HEK293 (cell line): Measurements from ENCODE around the gene ABCB9.

Experiments
- CTCF ChIA-PET: fragments of 350-600 bp; formaldehyde crosslinking; extraction: SDS; loops from one replicate; lab custom pipeline; 2021; ENCODE audit warnings: antibody characterized with exemption; lab: Yijun Ruan, JAX
- POLR2A ChIA-PET: fragments of 300-600 bp; formaldehyde crosslinking; extraction: SDS; loops from one replicate; lab custom pipeline; 2020; ENCODE audit warnings: antibody characterized with exemption, inconsistent platforms; lab: Yijun Ruan, JAX
- H3K27ac ChIP-seq: fragments of 200-500 bp; sonication (Bioruptor generic); 2 replicates; pipeline ENCODE4 v1.5.1; 2014; ENCODE audit warnings: low read depth, low read length, control low read depth, inconsistent platforms; ENCODE audit errors: extremely low read depth
- H3K36me3 ChIP-seq, 2 experiments: fragments of 200-500 bp in 1 of 2; sonication (Bioruptor generic) in 1 of 2; 1 replicate in 1 of 2; 2 replicates in 1 of 2; pipeline ENCODE4 v1.5.1; 2014 to 2017; ENCODE audit warnings: inconsistent platforms in 2 of 2, low read length in 2 of 2; ENCODE audit not compliant: control insufficient read depth in 2 of 2, insufficient read depth in 1 of 2
- H3K4me1 ChIP-seq: fragments of 200-500 bp; sonication (Bioruptor generic); 2 replicates; pipeline ENCODE4 v1.5.1; 2014; ENCODE audit warnings: mild to moderate bottlenecking, low read length, inconsistent platforms; ENCODE audit not compliant: control insufficient read depth, insufficient read depth
- H3K4me3 ChIP-seq: 2 replicates; pipeline ENCODE4 v1.5.1; 2011; ENCODE audit warnings: low read depth, mild to moderate bottlenecking, control low read depth, low read length, moderate library complexity
- H3K9me3 ChIP-seq: fragments of 200-500 bp; sonication (Bioruptor generic); 2 replicates; pipeline ENCODE4 v1.5.1; 2014; ENCODE audit warnings: low read depth, low read length, inconsistent platforms; ENCODE audit not compliant: control insufficient read depth, insufficient read depth
- GLIS2 ChIP-seq: fragments of 450-650 bp; formaldehyde crosslinking; IDR thresholded peaks from 2 replicates; pipeline ENCODE4 v1.5.1; 2016; ENCODE audit warnings: missing biosample characterization, missing genetic modification characterization
- IKZF3 ChIP-seq: fragments of 450-650 bp; IDR thresholded peaks from 2 replicates; pipeline ENCODE4 v1.5.0; 2018; ENCODE audit warnings: missing biosample characterization, mild to moderate bottlenecking, missing genetic modification characterization, moderate library complexity
- MZF1 ChIP-seq: fragments of 450-650 bp; formaldehyde crosslinking; IDR thresholded peaks from 2 replicates; pipeline ENCODE4 v1.5.1; 2017; ENCODE audit warnings: missing biosample characterization, missing genetic modification characterization, borderline replicate concordance
- SP2 ChIP-seq: fragments of 450-650 bp; formaldehyde crosslinking; IDR thresholded peaks from 2 replicates; pipeline ENCODE4 v1.5.1; 2016; ENCODE audit warnings: missing biosample characterization, missing genetic modification characterization
- ZBTB48 ChIP-seq: fragments of 450-650 bp; formaldehyde crosslinking; IDR thresholded peaks from 2 replicates; pipeline ENCODE4 v1.5.1; 2016; ENCODE audit warnings: missing biosample characterization, missing genetic modification characterization
- ZNF146 ChIP-seq: fragments of 450-650 bp; formaldehyde crosslinking; IDR thresholded peaks from 2 replicates; pipeline ENCODE4 v1.5.1; 2016; ENCODE audit warnings: missing biosample characterization, missing genetic modification characterization
- ZNF223 ChIP-seq: fragments of 450-650 bp; formaldehyde crosslinking; IDR thresholded peaks from 2 replicates; pipeline ENCODE4 v1.5.1; 2016; ENCODE audit warnings: missing biosample characterization, missing genetic modification characterization
- ZNF324 ChIP-seq: fragments of 450-650 bp; formaldehyde crosslinking; IDR thresholded peaks from 2 replicates; pipeline ENCODE4 v1.5.1; 2016; ENCODE audit warnings: missing biosample characterization, missing genetic modification characterization
- ZNF596 ChIP-seq: fragments of 450-650 bp; IDR thresholded peaks from 2 replicates; pipeline ENCODE4 v1.5.0; 2018; ENCODE audit warnings: missing biosample characterization, mild to moderate bottlenecking, missing genetic modification characterization, moderate library complexity
- ZNF623 ChIP-seq: fragments of 450-650 bp; formaldehyde crosslinking; IDR thresholded peaks from 2 replicates; pipeline ENCODE4 v1.5.1; 2016; ENCODE audit warnings: missing biosample characterization, missing genetic modification characterization
- ZNF76 ChIP-seq: fragments of 450-650 bp; formaldehyde crosslinking; IDR thresholded peaks from 2 replicates; pipeline ENCODE4; 2016; ENCODE audit warnings: low read depth, missing biosample characterization, missing genetic modification characterization, borderline replicate concordance
- TF ChIP-seq, protein P1 (sequence below): fragments of 450-650 bp; formaldehyde crosslinking; IDR thresholded peaks from 2 replicates; pipeline ENCODE4 v1.5.1; 2016; ENCODE audit warnings: missing biosample characterization, missing genetic modification characterization
- TF ChIP-seq, protein P2 (sequence below): fragments of 450-650 bp; formaldehyde crosslinking; IDR thresholded peaks from 2 replicates; pipeline ENCODE4 v1.5.0; 2017; ENCODE audit warnings: missing biosample characterization, missing genetic modification characterization, borderline replicate concordance
- TF ChIP-seq, protein P3 (sequence below): fragments of 450-650 bp; formaldehyde crosslinking; IDR thresholded peaks from 2 replicates; pipeline ENCODE4 v1.5.1; 2016; ENCODE audit warnings: missing biosample characterization, missing genetic modification characterization
- TF ChIP-seq, protein P4 (sequence below): fragments of 450-650 bp; formaldehyde crosslinking; IDR thresholded peaks from 2 replicates; pipeline ENCODE4 v1.5.1; 2016; ENCODE audit warnings: missing biosample characterization, missing genetic modification characterization
- TF ChIP-seq, protein P5 (sequence below): fragments of 450-650 bp; formaldehyde crosslinking; IDR thresholded peaks from 2 replicates; pipeline ENCODE4 v1.5.1; 2017; ENCODE audit warnings: missing biosample characterization, missing genetic modification characterization
- TF ChIP-seq, protein P6 (sequence below): fragments of 450-650 bp; formaldehyde crosslinking; IDR thresholded peaks from 2 replicates; pipeline ENCODE4 v1.5.1; 2016; ENCODE audit warnings: missing biosample characterization, missing genetic modification characterization
- TF ChIP-seq, protein P7 (sequence below): fragments of 450-650 bp; formaldehyde crosslinking; IDR thresholded peaks from 2 replicates; pipeline ENCODE4 v1.5.1; 2016; ENCODE audit warnings: missing biosample characterization, missing genetic modification characterization

The ABCB9 gene

DNA sequence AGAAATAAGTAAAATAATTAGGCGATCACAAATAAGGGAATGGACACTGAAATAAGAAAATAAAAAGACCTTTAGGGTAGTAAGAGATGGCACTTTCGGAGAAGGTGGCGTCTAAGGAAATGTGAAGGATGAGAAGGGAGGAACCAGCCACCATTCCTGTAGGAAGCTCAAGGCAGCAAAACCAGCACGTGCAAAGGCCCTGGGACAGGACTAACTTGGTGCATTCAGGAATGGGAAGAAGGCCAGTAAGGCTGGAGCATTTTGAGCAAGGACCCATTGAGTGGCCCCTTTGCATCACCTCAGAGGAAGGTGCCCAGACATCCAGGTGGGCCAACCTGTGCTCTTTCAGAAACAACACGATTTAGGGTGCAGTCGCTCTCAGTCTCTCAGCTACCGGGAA, 69.6 kb downstream of the ABCB9 start:
- ChIA-PET CTCF (interaction anchor here (0.7 to 0.9 kb wide), 2 partner anchors 8 to 16 kb away, joined by 3 read pairs; no protein-coding TSS in a partner anchor), POLR2A (no interaction called here)
- TF ChIP-seq MZF1, result no peak
- peak; percentile 99 for TF ChIP-seq ZNF623 (tag by site-specific recombination)
- TF ChIP-seq, protein P1, sequence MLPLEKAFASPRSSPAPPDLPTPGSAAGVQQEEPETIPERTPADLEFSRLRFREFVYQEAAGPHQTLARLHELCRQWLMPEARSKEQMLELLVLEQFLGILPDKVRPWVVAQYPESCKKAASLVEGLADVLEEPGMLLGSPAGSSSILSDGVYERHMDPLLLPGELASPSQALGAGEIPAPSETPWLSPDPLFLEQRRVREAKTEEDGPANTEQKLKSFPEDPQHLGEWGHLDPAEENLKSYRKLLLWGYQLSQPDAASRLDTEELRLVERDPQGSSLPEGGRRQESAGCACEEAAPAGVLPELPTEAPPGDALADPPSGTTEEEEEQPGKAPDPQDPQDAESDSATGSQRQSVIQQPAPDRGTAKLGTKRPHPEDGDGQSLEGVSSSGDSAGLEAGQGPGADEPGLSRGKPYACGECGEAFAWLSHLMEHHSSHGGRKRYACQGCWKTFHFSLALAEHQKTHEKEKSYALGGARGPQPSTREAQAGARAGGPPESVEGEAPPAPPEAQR (tag by site-specific recombination), result no peak
- TF ChIP-seq, protein P2, sequence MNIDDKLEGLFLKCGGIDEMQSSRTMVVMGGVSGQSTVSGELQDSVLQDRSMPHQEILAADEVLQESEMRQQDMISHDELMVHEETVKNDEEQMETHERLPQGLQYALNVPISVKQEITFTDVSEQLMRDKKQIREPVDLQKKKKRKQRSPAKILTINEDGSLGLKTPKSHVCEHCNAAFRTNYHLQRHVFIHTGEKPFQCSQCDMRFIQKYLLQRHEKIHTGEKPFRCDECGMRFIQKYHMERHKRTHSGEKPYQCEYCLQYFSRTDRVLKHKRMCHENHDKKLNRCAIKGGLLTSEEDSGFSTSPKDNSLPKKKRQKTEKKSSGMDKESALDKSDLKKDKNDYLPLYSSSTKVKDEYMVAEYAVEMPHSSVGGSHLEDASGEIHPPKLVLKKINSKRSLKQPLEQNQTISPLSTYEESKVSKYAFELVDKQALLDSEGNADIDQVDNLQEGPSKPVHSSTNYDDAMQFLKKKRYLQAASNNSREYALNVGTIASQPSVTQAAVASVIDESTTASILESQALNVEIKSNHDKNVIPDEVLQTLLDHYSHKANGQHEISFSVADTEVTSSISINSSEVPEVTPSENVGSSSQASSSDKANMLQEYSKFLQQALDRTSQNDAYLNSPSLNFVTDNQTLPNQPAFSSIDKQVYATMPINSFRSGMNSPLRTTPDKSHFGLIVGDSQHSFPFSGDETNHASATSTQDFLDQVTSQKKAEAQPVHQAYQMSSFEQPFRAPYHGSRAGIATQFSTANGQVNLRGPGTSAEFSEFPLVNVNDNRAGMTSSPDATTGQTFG (tag by site-specific recombination), result no peak
- no peak for TF ChIP-seq ZNF146
- TF ChIP-seq, protein P3, sequence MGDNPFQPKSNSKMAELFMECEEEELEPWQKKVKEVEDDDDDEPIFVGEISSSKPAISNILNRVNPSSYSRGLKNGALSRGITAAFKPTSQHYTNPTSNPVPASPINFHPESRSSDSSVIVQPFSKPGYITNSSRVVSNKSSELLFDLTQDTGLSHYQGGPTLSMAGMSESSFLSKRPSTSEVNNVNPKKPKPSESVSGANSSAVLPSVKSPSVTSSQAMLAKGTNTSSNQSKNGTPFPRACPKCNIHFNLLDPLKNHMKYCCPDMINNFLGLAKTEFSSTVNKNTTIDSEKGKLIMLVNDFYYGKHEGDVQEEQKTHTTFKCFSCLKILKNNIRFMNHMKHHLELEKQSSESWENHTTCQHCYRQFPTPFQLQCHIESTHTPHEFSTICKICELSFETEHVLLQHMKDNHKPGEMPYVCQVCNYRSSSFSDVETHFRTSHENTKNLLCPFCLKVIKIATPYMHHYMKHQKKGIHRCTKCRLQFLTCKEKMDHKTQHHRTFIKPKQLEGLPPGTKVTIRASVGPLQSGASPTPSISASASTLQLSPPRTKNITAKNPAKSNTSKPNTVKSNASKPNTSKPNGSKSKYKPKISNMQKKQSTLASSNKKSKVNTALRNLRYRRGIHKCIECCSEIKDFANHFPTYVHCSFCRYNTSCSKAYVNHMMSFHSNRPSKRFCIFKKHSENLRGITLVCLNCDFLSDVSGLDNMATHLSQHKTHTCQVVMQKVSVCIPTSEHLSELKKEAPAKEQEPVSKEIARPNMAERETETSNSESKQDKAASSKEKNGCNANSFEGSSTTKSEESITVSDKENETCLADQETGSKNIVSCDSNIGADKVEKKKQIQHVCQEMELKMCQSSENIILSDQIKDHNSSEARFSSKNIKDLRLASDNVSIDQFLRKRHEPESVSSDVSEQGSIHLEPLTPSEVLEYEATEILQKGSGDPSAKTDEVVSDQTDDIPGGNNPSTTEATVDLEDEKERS, result 0 out of 2 replicates have a peak, but pooled peaks have one; percentile 11
- TF ChIP-seq ZNF76 (tag by site-specific recombination), result no peak
- TF ChIP-seq, protein P4, sequence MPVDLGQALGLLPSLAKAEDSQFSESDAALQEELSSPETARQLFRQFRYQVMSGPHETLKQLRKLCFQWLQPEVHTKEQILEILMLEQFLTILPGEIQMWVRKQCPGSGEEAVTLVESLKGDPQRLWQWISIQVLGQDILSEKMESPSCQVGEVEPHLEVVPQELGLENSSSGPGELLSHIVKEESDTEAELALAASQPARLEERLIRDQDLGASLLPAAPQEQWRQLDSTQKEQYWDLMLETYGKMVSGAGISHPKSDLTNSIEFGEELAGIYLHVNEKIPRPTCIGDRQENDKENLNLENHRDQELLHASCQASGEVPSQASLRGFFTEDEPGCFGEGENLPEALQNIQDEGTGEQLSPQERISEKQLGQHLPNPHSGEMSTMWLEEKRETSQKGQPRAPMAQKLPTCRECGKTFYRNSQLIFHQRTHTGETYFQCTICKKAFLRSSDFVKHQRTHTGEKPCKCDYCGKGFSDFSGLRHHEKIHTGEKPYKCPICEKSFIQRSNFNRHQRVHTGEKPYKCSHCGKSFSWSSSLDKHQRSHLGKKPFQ, result no peak
- no peak for TF ChIP-seq ZNF596 (tag by site-specific recombination)
- Histone ChIP-seq H3K9me3 (no peaks in the 10 kb centered on the region), H3K36me3 (no peaks in the 10 kb centered on the region), H3K4me3 (no peak overlapping the region), H3K27ac (no peak overlapping the region), H3K4me1 (peaks cover 7% of the 10 kb centered on the region; the same call in 1 of the 2 replicates)

DNA sequence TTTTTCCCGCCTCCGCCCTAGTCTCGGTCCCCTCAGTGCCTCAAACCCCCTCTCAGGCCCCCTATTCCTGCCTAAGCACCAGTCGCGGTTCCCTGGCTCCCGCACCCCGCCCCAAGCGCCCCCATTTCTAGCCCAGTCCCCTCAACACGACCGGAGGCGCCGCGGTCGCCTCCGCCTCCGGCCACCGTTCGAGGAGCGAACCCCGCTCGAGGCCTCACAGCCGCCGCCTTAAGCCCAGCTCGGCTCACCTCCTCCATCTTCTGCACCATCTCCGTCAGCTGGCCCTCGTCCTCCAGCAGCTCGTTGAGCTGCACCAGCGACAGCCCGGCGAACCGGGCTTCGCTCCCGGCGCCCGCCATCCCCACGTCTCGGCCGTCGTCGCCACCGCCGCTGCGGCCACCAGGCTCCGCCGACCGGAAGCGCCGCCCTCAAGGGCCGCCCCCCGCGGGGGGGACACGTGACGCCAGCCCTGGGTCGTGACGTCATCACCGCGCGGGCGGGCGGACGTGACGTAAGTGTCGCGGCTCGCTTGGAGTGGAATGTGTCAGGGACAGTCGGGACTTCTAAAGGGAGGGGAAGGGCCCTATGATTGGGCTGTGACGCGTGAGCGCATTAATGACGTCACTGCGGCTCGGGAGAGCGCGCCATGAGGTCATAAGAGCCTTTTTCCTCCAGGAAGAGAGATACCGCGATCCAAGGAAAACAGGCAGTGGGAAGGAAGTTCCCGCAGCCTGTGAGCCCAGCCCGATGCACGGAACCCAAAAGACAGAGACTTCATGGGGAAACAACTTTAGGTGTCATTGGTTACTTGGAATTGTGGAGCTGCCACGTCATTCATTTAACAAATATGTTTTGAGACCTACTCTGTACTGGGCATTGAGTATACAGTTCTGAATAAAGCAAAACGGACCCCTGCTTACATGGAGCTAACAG, 70.3 kb downstream of the ABCB9 start, which contains the start of gene VPS37B:
Gene VPS37B, minus strand, starts transcription at position 421 of the 933 bp plus-strand sequence. Its CDS starts 62 bp downstream, at position 359.
- CTCF ChIA-PET, result interaction anchor here (0.9 to 1.1 kb wide), 3 partner anchors 10 to 25 kb away, joined by 3 to 5 read pairs (median 4); no protein-coding TSS in a partner anchor
- POLR2A ChIA-PET, result no interaction called here
- H3K9me3 ChIP-seq, result no peaks in the 10 kb centered on the region
- H3K4me1 ChIP-seq, result peaks cover 12% of the 10 kb centered on the region
- no peaks in the 10 kb centered on the region for H3K36me3 ChIP-seq
- peak within 1 kb of the TSS; percentile 63; the same call in 1 of the 2 replicates for H3K27ac ChIP-seq
- peak within 1 kb of the TSS; percentile 67 for H3K4me3 ChIP-seq
- TF ChIP-seq ZNF324 (tag by site-specific recombination) (peak; percentile 98), IKZF3 (tag by site-specific recombination) (peak; percentile 71; the same call in 1 of the 2 replicates), ZBTB48 (tag by site-specific recombination) (peak; percentile 70; the same call in 1 of the 2 replicates), GLIS2 (tag by site-specific recombination) (peak; percentile 83; the same call in 1 of the 2 replicates), ZNF223 (tag by site-specific recombination) (0 out of 2 replicates have a peak, but pooled peaks have one; percentile 16), SP2 (tag by site-specific recombination) (peak; percentile 78)
- TF ChIP-seq, protein P5, sequence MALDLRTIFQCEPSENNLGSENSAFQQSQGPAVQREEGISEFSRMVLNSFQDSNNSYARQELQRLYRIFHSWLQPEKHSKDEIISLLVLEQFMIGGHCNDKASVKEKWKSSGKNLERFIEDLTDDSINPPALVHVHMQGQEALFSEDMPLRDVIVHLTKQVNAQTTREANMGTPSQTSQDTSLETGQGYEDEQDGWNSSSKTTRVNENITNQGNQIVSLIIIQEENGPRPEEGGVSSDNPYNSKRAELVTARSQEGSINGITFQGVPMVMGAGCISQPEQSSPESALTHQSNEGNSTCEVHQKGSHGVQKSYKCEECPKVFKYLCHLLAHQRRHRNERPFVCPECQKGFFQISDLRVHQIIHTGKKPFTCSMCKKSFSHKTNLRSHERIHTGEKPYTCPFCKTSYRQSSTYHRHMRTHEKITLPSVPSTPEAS (tag by site-specific recombination), result 0 out of 2 replicates have a peak, but pooled peaks have one; percentile 24
- TF ChIP-seq, protein P6, sequence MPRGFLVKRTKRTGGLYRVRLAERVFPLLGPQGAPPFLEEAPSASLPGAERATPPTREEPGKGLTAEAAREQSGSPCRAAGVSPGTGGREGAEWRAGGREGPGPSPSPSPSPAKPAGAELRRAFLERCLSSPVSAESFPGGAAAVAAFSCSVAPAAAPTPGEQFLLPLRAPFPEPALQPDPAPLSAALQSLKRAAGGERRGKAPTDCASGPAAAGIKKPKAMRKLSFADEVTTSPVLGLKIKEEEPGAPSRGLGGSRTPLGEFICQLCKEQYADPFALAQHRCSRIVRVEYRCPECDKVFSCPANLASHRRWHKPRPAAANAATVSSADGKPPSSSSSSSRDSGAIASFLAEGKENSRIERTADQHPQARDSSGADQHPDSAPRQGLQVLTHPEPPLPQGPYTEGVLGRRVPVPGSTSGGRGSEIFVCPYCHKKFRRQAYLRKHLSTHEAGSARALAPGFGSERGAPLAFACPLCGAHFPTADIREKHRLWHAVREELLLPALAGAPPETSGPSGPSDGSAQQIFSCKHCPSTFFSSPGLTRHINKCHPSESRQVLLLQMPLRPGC, result peak; percentile 89
- TF ChIP-seq, protein P7, sequence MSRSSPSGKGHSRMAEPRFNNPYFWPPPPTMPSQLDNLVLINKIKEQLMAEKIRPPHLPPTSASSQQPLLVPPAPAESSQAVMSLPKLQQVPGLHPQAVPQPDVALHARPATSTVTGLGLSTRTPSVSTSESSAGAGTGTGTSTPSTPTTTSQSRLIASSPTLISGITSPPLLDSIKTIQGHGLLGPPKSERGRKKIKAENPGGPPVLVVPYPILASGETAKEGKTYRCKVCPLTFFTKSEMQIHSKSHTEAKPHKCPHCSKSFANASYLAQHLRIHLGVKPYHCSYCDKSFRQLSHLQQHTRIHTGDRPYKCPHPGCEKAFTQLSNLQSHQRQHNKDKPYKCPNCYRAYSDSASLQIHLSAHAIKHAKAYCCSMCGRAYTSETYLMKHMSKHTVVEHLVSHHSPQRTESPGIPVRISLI (tag by site-specific recombination), result no peak
